ENCODE measurements around the gene GPR55. TPM values are rescaled to one million over a fixed set of nuclear protein-coding genes. Genes with fewer than 3 reads are reported as not detected.

The GPR55 gene
- total RNA-seq, 1 donor from 2014 or later = not detected

DNA sequence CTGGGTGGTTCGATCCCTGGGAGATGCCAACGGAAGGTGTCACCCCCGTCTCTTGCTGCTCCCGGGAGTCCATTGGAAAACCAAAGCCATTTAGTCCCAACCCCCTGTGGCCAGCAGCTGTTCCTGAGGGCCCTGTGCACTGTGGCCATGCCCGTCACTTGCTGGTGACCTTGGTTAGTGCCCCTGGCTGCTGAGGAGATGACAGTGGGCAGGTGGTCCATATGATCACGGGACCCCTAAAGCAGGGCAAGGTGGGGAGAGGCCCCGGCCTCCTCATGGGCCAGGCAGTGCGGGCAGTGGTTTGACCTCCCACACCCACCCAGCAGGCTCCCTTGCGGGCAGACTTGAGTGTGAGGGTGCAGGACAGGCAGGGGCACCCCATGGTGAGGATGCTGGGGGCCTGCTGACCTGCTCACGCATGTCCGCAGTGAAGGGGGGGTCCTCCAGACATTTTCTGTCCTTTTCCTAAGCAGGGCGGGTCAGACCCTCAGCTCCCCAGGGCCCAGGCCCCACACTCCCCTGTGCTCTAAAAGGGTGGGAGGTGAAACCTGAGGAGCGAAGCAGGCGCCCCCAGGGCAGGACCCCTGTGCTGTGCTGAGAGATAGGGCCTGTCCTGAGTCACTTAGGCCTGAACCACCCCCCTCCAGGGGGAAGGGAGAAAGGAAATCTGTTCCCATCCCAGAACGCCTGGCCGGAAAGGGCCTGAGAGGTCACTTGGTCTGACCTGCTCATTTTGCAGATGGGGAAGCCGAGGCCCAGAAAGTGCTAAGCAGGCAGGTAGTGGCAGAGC lies 53.5 kb downstream of the GPR55 start:
- Histone ChIP-seq H3K4me3 (ENCODE audit: insufficient read depth, low read depth, low read length) (no peak overlapping the region), H3K9ac (ENCODE audit: low read length) (no peak overlapping the region), H3K4me2 (ENCODE audit: low read length) (no peak overlapping the region), H4K20me1 (ENCODE audit: insufficient read depth, low read length) (peaks cover 63% of the 10 kb centered on the region), H3K9me3 (ENCODE audit: insufficient read depth, low read depth, low read length) (no peaks in the 10 kb centered on the region), H3K27ac (ENCODE audit: low read depth, low read length) (no peak overlapping the region), H3K36me3 (ENCODE audit: insufficient read depth, low read length) (no peaks in the 10 kb centered on the region), H3K4me1 (ENCODE audit: insufficient read depth, low read length) (peaks cover 25% of the 10 kb centered on the region), H3K27me3 (ENCODE audit: insufficient read depth, low read length) (no peaks in the 10 kb centered on the region), H2AFZ (ENCODE audit: low read depth, low read length) (no peak overlapping the region), H3K79me2 (ENCODE audit: insufficient read depth, low read length) (peaks cover 18% of the 10 kb centered on the region)
- no peak overlapping the region for H3K4me3 Mint-ChIP-seq (ENCODE audit: unreplicated experiment)
- H3K36me3 Mint-ChIP-seq (ENCODE audit: low read depth, unreplicated experiment) = peaks cover 15% of the 10 kb centered on the region
- no peaks in the 10 kb centered on the region for H3K9me3 Mint-ChIP-seq (ENCODE audit: unreplicated experiment)
- no peak overlapping the region for H3K27ac Mint-ChIP-seq (ENCODE audit: unreplicated experiment)
- TF ChIP-seq EZH2 (IDR thresholded peaks at IDR 0.05; ENCODE audit: insufficient read depth, low read length) = no peak
- TF ChIP-seq CTCF (IDR thresholded peaks at IDR 0.05; ENCODE audit: insufficient read depth, low read depth, low read length) = no peak
- no peak for DNase-seq (ENCODE audit: low read depth)
- H3K4me1 Mint-ChIP-seq (ENCODE audit: low read depth, unreplicated experiment) = peaks cover 50% of the 10 kb centered on the region
- no peak for FAIRE-seq
- no peaks in the 10 kb centered on the region for H3K27me3 Mint-ChIP-seq (ENCODE audit: low read depth, unreplicated experiment)

DNA sequence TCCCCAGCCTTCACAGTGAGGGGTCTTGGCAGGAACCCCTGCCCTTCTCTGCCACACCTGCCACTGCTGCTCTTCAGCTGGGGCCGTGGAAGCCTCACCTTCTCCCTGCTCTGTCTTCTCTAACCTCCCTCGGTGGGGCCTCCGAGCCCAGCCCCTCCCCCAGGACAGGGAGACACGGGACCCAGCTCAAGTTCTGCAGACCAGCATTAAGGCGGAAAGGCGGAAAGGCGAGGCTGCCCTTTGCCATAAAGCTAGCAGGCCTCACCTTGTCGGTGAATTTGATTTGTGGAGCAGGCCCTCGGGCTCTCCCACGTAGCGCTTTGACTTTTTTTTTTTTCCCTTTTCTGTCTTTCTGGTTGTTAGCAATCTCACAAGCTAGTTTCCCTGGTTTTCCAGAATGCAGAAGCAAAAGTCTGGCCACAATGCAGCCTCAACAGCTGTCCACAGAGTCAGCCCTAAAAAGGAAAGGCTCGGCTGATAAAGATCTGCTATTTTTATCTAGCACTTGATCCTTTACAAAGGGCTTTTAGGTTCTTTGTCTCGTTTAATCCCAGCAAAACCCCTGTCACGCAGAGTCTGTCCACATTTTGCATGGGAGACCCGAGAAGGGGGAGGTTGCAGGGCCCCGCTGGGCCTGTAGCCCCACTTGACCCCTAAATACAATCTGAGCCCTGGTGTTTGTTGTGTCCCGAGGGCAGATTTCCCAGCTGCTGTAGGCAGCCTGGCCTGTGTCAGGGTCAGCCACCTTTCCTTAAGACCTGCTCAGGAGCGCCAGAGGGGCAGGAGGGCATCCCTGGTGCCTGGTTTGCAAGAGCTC lies 54.3 kb downstream of the GPR55 start:
- FAIRE-seq (no peak), DNase-seq (ENCODE audit: low read depth) (peak; percentile 11)
- no peak for TF ChIP-seq EZH2 (IDR thresholded peaks at IDR 0.05; ENCODE audit: insufficient read depth, low read length)
- no peak for TF ChIP-seq CTCF (IDR thresholded peaks at IDR 0.05; ENCODE audit: insufficient read depth, low read depth, low read length)
- Histone ChIP-seq H3K4me2 (ENCODE audit: low read length) (no peak overlapping the region), H2AFZ (ENCODE audit: low read depth, low read length) (no peak overlapping the region), H3K36me3 (ENCODE audit: insufficient read depth, low read length) (no peaks in the 10 kb centered on the region), H3K79me2 (ENCODE audit: insufficient read depth, low read length) (peaks cover 20% of the 10 kb centered on the region), H3K4me1 (ENCODE audit: insufficient read depth, low read length) (peaks cover 33% of the 10 kb centered on the region), H3K9me3 (ENCODE audit: insufficient read depth, low read depth, low read length) (no peaks in the 10 kb centered on the region), H4K20me1 (ENCODE audit: insufficient read depth, low read length) (peaks cover 68% of the 10 kb centered on the region), H3K27ac (ENCODE audit: low read depth, low read length) (no peak overlapping the region), H3K27me3 (ENCODE audit: insufficient read depth, low read length) (no peaks in the 10 kb centered on the region), H3K4me3 (ENCODE audit: insufficient read depth, low read depth, low read length) (no peak overlapping the region), H3K9ac (ENCODE audit: low read length) (no peak overlapping the region)
- peaks cover 51% of the 10 kb centered on the region for H3K4me1 Mint-ChIP-seq (ENCODE audit: low read depth, unreplicated experiment)
- peak overlapping the region; percentile 27 for H3K27ac Mint-ChIP-seq (ENCODE audit: unreplicated experiment)
- H3K36me3 Mint-ChIP-seq (ENCODE audit: low read depth, unreplicated experiment) = peaks cover 14% of the 10 kb centered on the region
- no peaks in the 10 kb centered on the region for H3K27me3 Mint-ChIP-seq (ENCODE audit: low read depth, unreplicated experiment)
- H3K9me3 Mint-ChIP-seq (ENCODE audit: unreplicated experiment) = no peaks in the 10 kb centered on the region
- H3K4me3 Mint-ChIP-seq (ENCODE audit: unreplicated experiment) = peak overlapping the region; percentile 46

Data from astrocyte (in vitro differentiated cells and primary cell).